ENCODE results near the gene JAK1. TPM values are rescaled to one million over a fixed set of nuclear protein-coding genes. Genes with fewer than 3 reads are reported as not detected.
"Not testable (repeated sequence)": the region's sequence is repeated elsewhere in the genome, so short reads cannot be mapped to it uniquely, and the experiment has no call there.

The JAK1 gene
- total RNA-seq, 2 donors from 2014 or later: 22.9 to 23.2 TPM

DNA sequence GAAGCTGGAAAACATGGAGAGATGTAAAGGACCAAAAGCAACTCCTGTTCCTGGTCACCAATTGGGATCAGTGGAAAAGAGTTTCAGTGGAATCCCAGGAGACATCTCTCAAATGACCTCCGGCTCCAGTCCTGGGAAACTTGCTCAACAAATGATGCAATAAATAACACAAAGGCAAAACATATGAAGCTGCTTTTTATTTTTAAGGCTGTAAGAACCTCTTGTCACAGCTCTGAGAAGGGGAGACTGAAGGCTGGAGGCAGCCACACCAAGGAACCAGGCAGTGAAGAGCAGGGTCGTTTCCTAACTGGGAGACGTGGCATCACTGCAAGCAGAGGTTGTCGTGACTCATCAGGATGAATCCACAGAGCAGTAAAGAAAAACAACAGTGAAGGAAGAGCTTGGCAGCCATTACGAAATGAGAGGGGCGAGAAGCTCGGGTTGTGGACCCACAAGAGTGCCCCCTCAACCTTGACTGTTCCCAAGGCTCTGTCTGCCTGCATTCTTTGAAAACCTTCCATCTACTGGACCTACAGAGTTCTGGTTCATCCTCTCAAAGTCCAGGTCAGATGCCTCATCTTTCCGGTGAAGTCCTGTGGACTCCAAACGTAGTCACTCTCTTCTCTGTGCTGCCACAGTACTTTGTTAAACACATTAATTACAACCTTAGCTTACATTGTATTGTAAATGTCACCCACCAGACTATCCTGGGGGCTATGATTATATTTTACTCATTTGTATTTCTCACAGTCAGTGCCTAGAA is 32.1 kb downstream of the JAK1 start:
- H3K27me3 Mint-ChIP-seq (ENCODE audit: insufficient read depth): no peaks in the 10 kb centered on the region
- DNase-seq: no peak
- no peaks in the 10 kb centered on the region for H3K4me1 ChIP-seq (ENCODE audit: control insufficient read depth, insufficient read depth, low read length)
- WGBS, 2 experiments (ENCODE audit: insufficient coverage in 1 of 2, insufficient read length in 1 of 2): 92% methylated on average over 9 of the region's 9 CpGs
- H3K36me3 ChIP-seq (ENCODE audit: control insufficient read depth, insufficient read depth, low read length): no peaks in the 10 kb centered on the region
- H3K9me3 ChIP-seq (ENCODE audit: control insufficient read depth, low read length): no peaks in the 10 kb centered on the region
- no peaks in the 10 kb centered on the region for H3K27me3 ChIP-seq (ENCODE audit: control insufficient read depth, insufficient read depth, low read length, poor library complexity, severe bottlenecking)
- H3K4me3 Mint-ChIP-seq: no peak overlapping the region
- peaks cover 3% of the 10 kb centered on the region for H3K4me1 Mint-ChIP-seq
- H3K9ac ChIP-seq (ENCODE audit: extremely low read depth, low read length, poor library complexity, severe bottlenecking): no peak overlapping the region
- H3K27ac ChIP-seq (ENCODE audit: low read depth, low read length): no peak overlapping the region
- peaks cover 5% of the 10 kb centered on the region for H3K36me3 Mint-ChIP-seq (ENCODE audit: low read depth)
- H3K27ac Mint-ChIP-seq: no peak overlapping the region
- H3K4me3 ChIP-seq (ENCODE audit: low read length): no peak overlapping the region
- TF ChIP-seq, protein P1, sequence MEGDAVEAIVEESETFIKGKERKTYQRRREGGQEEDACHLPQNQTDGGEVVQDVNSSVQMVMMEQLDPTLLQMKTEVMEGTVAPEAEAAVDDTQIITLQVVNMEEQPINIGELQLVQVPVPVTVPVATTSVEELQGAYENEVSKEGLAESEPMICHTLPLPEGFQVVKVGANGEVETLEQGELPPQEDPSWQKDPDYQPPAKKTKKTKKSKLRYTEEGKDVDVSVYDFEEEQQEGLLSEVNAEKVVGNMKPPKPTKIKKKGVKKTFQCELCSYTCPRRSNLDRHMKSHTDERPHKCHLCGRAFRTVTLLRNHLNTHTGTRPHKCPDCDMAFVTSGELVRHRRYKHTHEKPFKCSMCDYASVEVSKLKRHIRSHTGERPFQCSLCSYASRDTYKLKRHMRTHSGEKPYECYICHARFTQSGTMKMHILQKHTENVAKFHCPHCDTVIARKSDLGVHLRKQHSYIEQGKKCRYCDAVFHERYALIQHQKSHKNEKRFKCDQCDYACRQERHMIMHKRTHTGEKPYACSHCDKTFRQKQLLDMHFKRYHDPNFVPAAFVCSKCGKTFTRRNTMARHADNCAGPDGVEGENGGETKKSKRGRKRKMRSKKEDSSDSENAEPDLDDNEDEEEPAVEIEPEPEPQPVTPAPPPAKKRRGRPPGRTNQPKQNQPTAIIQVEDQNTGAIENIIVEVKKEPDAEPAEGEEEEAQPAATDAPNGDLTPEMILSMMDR (conservative IDR thresholded peaks at IDR 0.05): no peak
- peaks cover 10% of the 10 kb centered on the region for H3K9me3 Mint-ChIP-seq

DNA sequence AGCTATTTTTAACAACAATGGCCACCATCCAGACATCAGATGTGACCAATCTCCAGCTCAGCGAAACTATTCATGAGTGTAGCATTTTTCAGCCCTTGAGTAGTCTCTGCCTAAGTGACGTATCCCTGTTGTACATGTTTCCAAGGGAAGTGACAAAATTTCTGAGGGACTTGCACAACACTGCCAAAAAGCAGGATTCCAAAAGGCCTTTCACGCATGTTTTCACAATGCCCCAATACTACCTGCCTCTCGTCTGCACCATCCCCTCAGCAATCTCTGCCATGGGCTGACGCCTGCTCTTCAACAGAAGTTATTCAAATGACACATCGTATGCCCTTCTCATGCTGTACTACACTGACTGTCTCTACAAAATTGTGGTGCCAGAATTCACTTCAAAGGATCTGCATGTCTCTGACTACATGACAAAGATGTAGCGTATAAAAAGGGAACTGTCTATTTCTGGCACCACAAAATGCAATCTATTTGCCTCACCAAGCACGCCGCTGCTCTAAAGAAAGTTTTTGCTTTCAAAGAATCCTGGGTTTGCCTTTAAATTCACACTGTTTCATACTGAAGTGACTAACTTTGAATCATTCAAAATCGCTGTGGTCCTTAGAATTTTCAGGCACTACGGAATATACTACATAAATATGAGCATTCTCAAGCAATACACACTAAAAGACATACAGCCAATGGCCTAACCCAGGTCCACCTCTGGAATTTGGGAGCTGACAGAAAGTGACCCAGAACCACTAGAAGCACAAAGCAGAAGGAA is 32.9 kb downstream of the JAK1 start:
- H3K27me3 Mint-ChIP-seq (ENCODE audit: insufficient read depth): no peaks in the 10 kb centered on the region
- no peak overlapping the region for H3K4me3 Mint-ChIP-seq

DNA sequence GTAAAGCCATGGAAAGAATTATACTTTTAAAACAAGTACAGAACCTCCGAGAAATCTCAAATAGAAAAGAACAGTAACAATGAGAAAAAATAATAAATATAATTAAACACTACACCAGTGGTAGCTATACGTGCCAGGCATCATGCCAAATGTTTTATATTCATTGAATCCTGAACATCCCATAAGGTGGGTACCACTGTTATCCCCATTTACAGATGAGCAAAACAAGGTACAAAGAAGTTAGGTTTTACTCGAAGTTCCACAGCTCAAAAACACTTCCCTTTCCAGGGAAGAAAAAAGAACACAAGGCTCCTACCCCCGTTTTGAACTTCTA is 33.4 kb downstream of the JAK1 start:
- Mint-ChIP-seq H3K27ac (no peak overlapping the region), H3K9me3 (peaks cover 10% of the 10 kb centered on the region), H3K4me3 (no peak overlapping the region), H3K27me3 (ENCODE audit: insufficient read depth) (no peaks in the 10 kb centered on the region), H3K4me1 (peaks cover 9% of the 10 kb centered on the region), H3K36me3 (ENCODE audit: low read depth) (peaks cover 5% of the 10 kb centered on the region)
- DNase-seq: no peak
- Histone ChIP-seq H3K4me1 (ENCODE audit: control insufficient read depth, insufficient read depth, low read length) (no peaks in the 10 kb centered on the region), H3K4me3 (ENCODE audit: low read length) (no peak overlapping the region), H3K27ac (ENCODE audit: low read depth, low read length) (no peak overlapping the region), H3K9me3 (ENCODE audit: control insufficient read depth, low read length) (no peaks in the 10 kb centered on the region), H3K27me3 (ENCODE audit: control insufficient read depth, insufficient read depth, low read length, poor library complexity, severe bottlenecking) (no peaks in the 10 kb centered on the region), H3K36me3 (ENCODE audit: control insufficient read depth, insufficient read depth, low read length) (no peaks in the 10 kb centered on the region), H3K9ac (ENCODE audit: extremely low read depth, low read length, poor library complexity, severe bottlenecking) (no peak overlapping the region)
- 77 to 83% methylated on average over 2 to 4 of the region's 4 CpGs for WGBS, 2 experiments (ENCODE audit: insufficient coverage in 1 of 2, insufficient read length in 1 of 2)
- TF ChIP-seq, protein P1 (conservative IDR thresholded peaks at IDR 0.05): no peak

More for the DNA sequence above, 32.9 kb downstream of the JAK1 start:
- H3K27me3 ChIP-seq (ENCODE audit: control insufficient read depth, insufficient read depth, low read length, poor library complexity, severe bottlenecking): no peaks in the 10 kb centered on the region
- H3K27ac ChIP-seq (ENCODE audit: low read depth, low read length): no peak overlapping the region
- H3K4me1 Mint-ChIP-seq: peaks cover 3% of the 10 kb centered on the region
- H3K9ac ChIP-seq (ENCODE audit: extremely low read depth, low read length, poor library complexity, severe bottlenecking): no peak overlapping the region
- peaks cover 5% of the 10 kb centered on the region for H3K36me3 Mint-ChIP-seq (ENCODE audit: low read depth)
- no peak overlapping the region for H3K27ac Mint-ChIP-seq
- no peaks in the 10 kb centered on the region for H3K4me1 ChIP-seq (ENCODE audit: control insufficient read depth, insufficient read depth, low read length)
- H3K9me3 ChIP-seq (ENCODE audit: control insufficient read depth, low read length): no peaks in the 10 kb centered on the region
- peaks cover 10% of the 10 kb centered on the region for H3K9me3 Mint-ChIP-seq
- 92 to 93% methylated on average over 11 of the region's 11 CpGs for WGBS, 2 experiments (ENCODE audit: insufficient coverage in 1 of 2, insufficient read length in 1 of 2)
- TF ChIP-seq, protein P1 (conservative IDR thresholded peaks at IDR 0.05): no peak
- DNase-seq: no peak
- no peak overlapping the region for H3K4me3 ChIP-seq (ENCODE audit: low read length)
- H3K36me3 ChIP-seq (ENCODE audit: control insufficient read depth, insufficient read depth, low read length): no peaks in the 10 kb centered on the region

DNA sequence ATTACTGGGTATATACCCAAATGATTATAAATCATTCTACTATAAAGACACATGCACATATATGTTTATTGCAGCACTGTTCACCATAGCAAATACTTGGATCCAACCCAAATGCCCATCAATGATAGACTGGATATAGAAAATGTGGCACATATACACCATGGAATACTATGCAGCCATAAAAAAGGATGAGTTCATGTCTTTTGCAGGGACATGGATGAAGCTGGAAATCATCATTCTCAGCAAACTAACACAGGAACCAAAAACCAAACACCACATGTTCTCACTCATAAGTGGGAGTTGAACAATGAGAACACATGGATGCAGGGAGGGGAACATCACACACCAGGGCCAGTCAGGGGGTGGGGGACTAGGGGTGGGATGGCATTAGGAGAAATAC is 35.7 kb downstream of the JAK1 start:
- H3K27me3 ChIP-seq (ENCODE audit: control insufficient read depth, insufficient read depth, low read length, poor library complexity, severe bottlenecking); H3K27ac Mint-ChIP-seq; H3K9ac ChIP-seq (ENCODE audit: extremely low read depth, low read length, poor library complexity, severe bottlenecking); H3K9me3 Mint-ChIP-seq; H3K27me3 Mint-ChIP-seq (ENCODE audit: insufficient read depth); H3K9me3 ChIP-seq (ENCODE audit: control insufficient read depth, low read length); H3K4me1 ChIP-seq (ENCODE audit: control insufficient read depth, insufficient read depth, low read length); H3K4me3 ChIP-seq (ENCODE audit: low read length); H3K27ac ChIP-seq (ENCODE audit: low read depth, low read length); H3K4me3 Mint-ChIP-seq; H3K36me3 ChIP-seq (ENCODE audit: control insufficient read depth, insufficient read depth, low read length); DNase-seq; H3K36me3 Mint-ChIP-seq (ENCODE audit: low read depth): not testable (repeated sequence)
- H3K4me1 Mint-ChIP-seq: peaks cover 23% of the 10 kb centered on the region
